SH-SY5Y (cell line): ENCODE measurements around the gene CA10.

ENCODE experiments used
- GATA2 ChIP-seq: IDR thresholded peaks from 2 replicates; pipeline ENCODE4 v1.6.1; 2011; ENCODE audit warnings: mild to moderate bottlenecking, low read depth, low read length
- GATA3 ChIP-seq: IDR thresholded peaks from 2 replicates; pipeline ENCODE4 v1.6.1; 2011; ENCODE audit warnings: low read depth, mild to moderate bottlenecking, low read length, moderate library complexity

GRCh38 chr17:52201767-52202519, 43.4 kb upstream of the CA10 start:
- TF ChIP-seq GATA2 (no peak), GATA3 (no peak)
